ENCODE measurements around the gene HERPUD1.

GRCh38 chr16:56972403-56973293 is 40.7 kb downstream of the HERPUD1 start:
- TF ChIP-seq CTCF (IDR thresholded peaks at IDR 0.05) (no peak), POLR2A (IDR thresholded peaks at IDR 0.05) (no peak)

Measured in esophagus squamous epithelium (tissue), 4 donors.